ENCODE measurements around the gene CREB5. TPM values are rescaled to one million over a fixed set of nuclear protein-coding genes. Genes with fewer than 3 reads are reported as not detected.

Gene CREB5
- total RNA-seq, 1 experiment from 2014 or later = 2.1 TPM

DNA sequence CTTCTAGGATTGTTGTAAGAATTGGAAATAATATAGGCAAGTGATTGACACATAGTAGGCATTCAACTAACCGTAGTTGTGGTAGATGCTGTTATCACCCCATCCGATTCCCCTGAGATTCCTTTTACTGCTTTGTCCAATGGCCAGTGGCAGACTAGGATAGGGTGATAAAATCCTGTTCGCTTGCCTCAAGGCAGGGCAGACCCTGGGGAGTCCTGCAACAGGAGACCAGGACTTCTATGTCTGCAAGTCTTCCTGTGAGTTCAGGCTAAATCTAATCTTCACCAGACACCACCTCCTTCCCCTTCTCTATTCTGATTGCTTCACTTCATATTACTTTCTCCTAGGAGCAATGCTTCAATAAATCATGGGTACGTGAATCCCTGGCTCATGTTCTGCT lies 42.8 kb upstream of the CREB5 start:
- no peak for DNase-seq
- Histone ChIP-seq H4K20me1 (ENCODE audit: insufficient read depth) (no peaks in the 10 kb centered on the region), H3K9me3 (ENCODE audit: insufficient read depth, low read depth) (no peaks in the 10 kb centered on the region; the same call in 1 of the 2 replicates), H3K79me2 (ENCODE audit: low read depth) (no peaks in the 10 kb centered on the region), H3K36me3 (ENCODE audit: low read depth) (no peaks in the 10 kb centered on the region), H3K9me2 (ENCODE audit: insufficient read depth) (no peaks in the 10 kb centered on the region), H3F3A (ENCODE audit: insufficient read depth, low read depth) (no peaks in the 10 kb centered on the region), H3K4me3 (no peak overlapping the region), H3K4me1 (replicated peaks; ENCODE audit: insufficient read depth) (no peaks in the 10 kb centered on the region), H3K27ac (no peak overlapping the region), H3K4me2 (no peak overlapping the region), H2AFZ (no peak overlapping the region), H3K27me3 (ENCODE audit: insufficient read depth, low read depth) (no peaks in the 10 kb centered on the region)
- intact Hi-C loops (cut with micrococcal nuclease; ENCODE audit: unreplicated experiment) = no loop called here
- ChIA-PET CTCF (no interaction called here), POLR2A (ENCODE audit: unreplicated experiment) (no interaction called here)
- TF ChIP-seq, protein P1, sequence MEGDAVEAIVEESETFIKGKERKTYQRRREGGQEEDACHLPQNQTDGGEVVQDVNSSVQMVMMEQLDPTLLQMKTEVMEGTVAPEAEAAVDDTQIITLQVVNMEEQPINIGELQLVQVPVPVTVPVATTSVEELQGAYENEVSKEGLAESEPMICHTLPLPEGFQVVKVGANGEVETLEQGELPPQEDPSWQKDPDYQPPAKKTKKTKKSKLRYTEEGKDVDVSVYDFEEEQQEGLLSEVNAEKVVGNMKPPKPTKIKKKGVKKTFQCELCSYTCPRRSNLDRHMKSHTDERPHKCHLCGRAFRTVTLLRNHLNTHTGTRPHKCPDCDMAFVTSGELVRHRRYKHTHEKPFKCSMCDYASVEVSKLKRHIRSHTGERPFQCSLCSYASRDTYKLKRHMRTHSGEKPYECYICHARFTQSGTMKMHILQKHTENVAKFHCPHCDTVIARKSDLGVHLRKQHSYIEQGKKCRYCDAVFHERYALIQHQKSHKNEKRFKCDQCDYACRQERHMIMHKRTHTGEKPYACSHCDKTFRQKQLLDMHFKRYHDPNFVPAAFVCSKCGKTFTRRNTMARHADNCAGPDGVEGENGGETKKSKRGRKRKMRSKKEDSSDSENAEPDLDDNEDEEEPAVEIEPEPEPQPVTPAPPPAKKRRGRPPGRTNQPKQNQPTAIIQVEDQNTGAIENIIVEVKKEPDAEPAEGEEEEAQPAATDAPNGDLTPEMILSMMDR (conservative IDR thresholded peaks at IDR 0.05) = no peak
- TF ChIP-seq EZH2 (IDR thresholded peaks at IDR 0.05; ENCODE audit: low read depth) = no peak
- no TSS peak for BruUV-seq (replicated peaks)

DNA sequence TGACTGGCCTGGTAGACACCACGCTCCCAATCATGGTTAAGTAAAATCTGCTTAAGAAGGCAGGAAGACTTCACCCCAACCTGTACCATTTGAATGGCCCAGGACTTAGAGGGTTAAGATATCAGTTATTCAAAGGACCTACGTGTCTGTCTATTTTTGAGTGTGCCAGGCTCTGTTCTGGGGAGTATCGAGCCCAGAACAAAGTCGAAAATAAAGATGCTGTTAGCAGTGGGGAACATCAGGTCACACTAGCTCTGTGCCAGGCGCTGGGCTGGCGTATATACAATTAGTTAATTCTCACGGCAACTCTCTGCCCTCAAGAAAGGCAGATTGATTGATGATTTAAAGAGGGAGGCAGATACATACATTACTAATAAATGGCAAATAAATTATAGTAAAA lies 40.5 kb upstream of the CREB5 start:
- no peak overlapping the region for H3K27ac ChIP-seq
- no peaks in the 10 kb centered on the region for H3K27me3 ChIP-seq (ENCODE audit: insufficient read depth, low read depth)
- ChIA-PET CTCF (no interaction called here), POLR2A (ENCODE audit: unreplicated experiment) (no interaction called here)
- no peaks in the 10 kb centered on the region for H3K36me3 ChIP-seq (ENCODE audit: low read depth)
- no peak for DNase-seq
- no peaks in the 10 kb centered on the region for H3K9me3 ChIP-seq (ENCODE audit: insufficient read depth, low read depth)
- H3K4me2 ChIP-seq = no peak overlapping the region
- H3K4me1 ChIP-seq (replicated peaks; ENCODE audit: insufficient read depth) = no peaks in the 10 kb centered on the region
- 0 out of 2 replicates have a peak overlapping the region, but pooled peaks have one; percentile 30 for H2AFZ ChIP-seq
- no peaks in the 10 kb centered on the region for H4K20me1 ChIP-seq (ENCODE audit: insufficient read depth)
- no TSS peak for BruUV-seq (replicated peaks)
- TF ChIP-seq, protein P1 (conservative IDR thresholded peaks at IDR 0.05) = no peak
- TF ChIP-seq EZH2 (IDR thresholded peaks at IDR 0.05; ENCODE audit: low read depth) = no peak
- no peaks in the 10 kb centered on the region for H3K9me2 ChIP-seq (ENCODE audit: insufficient read depth)
- no peaks in the 10 kb centered on the region for H3F3A ChIP-seq (ENCODE audit: insufficient read depth, low read depth)
- no peaks in the 10 kb centered on the region for H3K79me2 ChIP-seq (ENCODE audit: low read depth)
- no peak overlapping the region for H3K4me3 ChIP-seq
- intact Hi-C loops (cut with micrococcal nuclease; ENCODE audit: unreplicated experiment) = no loop called here

DNA sequence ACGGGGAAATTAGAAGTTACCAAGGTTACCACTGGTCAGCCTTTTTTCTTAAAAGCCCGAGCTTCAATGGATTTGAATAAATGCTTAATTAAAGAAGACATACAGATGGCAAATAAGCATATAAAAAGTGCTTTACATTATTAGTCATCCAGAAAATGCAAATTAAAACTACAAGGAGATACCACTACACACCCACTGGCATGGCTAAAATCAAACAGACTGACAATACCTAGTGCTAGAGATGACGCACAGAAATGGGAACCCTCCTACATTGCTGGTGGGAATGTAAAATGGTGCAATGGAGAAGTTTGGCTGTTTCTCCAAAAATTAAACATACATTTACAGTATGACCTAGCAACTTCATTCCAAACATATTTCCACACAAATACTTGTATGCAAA lies 38.3 kb upstream of the CREB5 start:
- intact Hi-C loops (cut with micrococcal nuclease; ENCODE audit: unreplicated experiment) = no loop called here
- ChIA-PET POLR2A (ENCODE audit: unreplicated experiment) (no interaction called here), CTCF (no interaction called here)
- peaks cover 12% of the 10 kb centered on the region for H3K4me1 ChIP-seq (replicated peaks; ENCODE audit: insufficient read depth)
- H3K4me2 ChIP-seq = no peak overlapping the region
- no peak overlapping the region for H2AFZ ChIP-seq
- no peak overlapping the region for H3K4me3 ChIP-seq
- H3K36me3 ChIP-seq (ENCODE audit: low read depth) = no peaks in the 10 kb centered on the region
- BruUV-seq (replicated peaks) = no TSS peak
- TF ChIP-seq EZH2 (IDR thresholded peaks at IDR 0.05; ENCODE audit: low read depth) = no peak
- TF ChIP-seq, protein P1 (conservative IDR thresholded peaks at IDR 0.05) = no peak
- H3F3A ChIP-seq (ENCODE audit: insufficient read depth, low read depth) = peaks cover 11% of the 10 kb centered on the region; the same call in 1 of the 2 replicates
- no peak overlapping the region for H3K27ac ChIP-seq
- H3K9me2 ChIP-seq (ENCODE audit: insufficient read depth) = no peaks in the 10 kb centered on the region
- H3K79me2 ChIP-seq (ENCODE audit: low read depth) = no peaks in the 10 kb centered on the region
- DNase-seq = no peak
- H4K20me1 ChIP-seq (ENCODE audit: insufficient read depth) = no peaks in the 10 kb centered on the region
- no peaks in the 10 kb centered on the region for H3K27me3 ChIP-seq (ENCODE audit: insufficient read depth, low read depth)
- no peaks in the 10 kb centered on the region for H3K9me3 ChIP-seq (ENCODE audit: insufficient read depth, low read depth)
